GM21528 (cell line): ENCODE measurements around the gene NPR2.

Experiments used
- ATAC-seq: cut with Tn5 transposase; IDR thresholded peaks from one replicate; pipeline ENCODE4 v1.9.1; 2021; ENCODE audit warnings: mild to moderate bottlenecking, moderate library complexity; ENCODE audit not compliant: unreplicated experiment, low FRiP score

NPR2 gene

DNA sequence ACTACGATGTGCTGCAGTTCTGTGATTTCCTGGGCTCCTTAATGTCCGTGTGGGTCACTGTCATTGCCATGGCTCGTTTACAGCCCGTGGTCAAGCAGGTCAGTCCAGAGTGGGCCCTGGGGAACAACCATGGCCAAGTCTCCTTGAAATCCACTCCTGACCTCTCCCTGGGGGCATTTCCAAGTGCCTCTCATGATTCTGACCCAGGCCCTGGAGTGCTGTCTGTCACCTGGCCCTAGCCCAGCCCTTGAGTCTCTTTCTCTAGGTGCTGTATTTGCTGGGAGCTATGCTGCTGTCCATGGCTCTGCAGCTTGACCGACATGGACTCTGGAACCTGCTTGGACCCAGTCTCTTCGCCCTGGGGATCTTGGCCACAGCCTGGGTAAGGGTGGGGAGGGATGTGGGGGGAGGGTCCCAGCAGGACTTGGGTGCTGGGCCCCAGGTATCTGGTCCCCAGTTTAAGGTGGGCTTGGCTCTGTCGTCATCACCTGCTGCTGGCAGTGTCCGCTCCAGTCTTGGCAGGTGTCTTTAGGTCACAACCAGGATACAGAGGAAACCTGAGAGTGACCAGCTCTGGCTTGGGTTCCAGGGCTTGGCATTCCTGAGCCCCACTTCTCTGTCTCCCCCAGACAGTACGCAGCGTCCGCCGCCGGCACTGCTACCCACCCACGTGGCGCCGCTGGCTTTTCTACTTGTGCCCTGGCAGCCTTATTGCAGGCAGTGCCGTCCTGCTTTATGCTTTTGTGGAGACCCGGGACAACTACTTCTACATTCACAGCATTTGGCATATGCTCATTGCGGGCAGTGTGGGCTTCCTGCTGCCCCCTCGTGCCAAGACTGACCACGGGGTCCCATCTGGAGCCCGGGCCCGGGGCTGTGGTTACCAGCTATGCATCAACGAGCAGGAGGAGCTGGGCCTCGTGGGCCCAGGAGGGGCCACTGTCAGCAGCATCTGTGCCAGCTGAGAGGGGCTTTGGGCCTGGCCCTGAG is 61.8 kb downstream of the NPR2 start:
- ATAC-seq = no peak

DNA sequence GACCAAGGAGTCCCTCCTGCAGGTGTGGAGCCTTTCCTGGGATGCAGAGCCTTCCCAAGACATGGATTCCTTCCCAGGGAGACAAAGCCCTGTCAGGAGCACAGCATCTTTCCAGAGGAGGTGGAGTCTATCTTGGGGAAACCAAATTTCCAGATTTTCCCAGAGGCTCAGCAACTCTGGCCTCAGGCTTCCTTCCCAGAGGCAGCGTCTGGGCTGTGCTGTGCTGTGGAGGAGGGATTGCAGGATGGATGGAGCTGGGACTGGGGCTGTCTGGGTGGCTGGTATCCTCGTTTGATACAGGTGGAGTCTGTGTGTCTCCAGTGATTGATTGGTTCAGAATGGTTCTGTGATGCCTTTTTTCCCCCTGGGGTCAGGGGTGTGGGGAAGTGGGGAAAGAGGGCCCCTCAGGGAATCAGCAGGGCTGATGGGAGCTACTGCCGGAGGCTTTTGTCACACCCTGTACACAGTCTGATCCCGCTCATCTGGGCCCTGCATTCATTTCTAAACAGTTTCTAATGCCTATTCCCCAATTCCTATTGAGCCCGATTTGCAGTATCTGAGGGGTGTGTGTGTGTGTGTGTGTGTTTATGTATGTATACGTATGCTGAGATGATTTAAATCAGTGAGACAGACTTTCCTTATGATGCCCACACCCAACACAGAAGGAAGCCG is 62.8 kb downstream of the NPR2 start:
- ATAC-seq = no peak

DNA sequence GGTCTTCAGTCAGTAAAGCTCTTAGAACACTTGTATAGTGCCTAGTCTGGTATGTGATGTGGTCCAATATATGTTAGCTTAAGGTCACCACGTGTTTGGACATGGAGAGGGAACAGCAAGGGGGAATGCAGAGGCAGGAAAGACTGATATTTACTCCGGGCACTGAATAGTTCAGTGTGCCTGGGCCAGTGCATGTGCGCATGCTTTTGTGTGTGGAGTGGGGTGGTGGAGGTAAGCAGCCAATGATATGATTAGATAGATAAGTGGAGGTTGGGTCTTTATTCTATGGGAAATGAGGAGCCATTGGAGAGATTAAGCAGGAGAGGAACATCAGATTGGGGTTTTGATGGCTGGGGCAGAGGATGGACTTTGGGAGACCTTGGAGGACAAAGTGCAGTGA is 64.8 kb downstream of the NPR2 start:
- ATAC-seq = no peak

DNA sequence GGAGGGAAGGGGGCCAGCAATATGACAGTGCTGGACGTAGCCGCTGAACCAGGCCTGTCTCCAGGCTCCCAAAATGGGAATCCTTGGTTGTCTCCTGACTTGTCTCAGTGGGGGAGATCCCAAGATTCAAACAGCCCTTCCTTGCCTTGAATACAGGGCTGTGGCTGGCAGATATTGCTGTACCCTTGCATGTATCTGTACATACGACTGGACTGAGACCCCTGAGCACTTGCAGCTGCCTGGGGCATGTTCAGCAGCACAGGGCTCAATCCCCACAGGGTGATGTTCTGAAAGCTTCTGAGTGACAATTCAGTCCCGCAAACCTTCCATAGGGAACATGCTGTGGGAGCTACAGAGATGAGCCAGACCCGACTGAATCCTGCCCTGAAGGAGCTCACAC is 65.5 kb downstream of the NPR2 start:
- no peak for ATAC-seq

DNA sequence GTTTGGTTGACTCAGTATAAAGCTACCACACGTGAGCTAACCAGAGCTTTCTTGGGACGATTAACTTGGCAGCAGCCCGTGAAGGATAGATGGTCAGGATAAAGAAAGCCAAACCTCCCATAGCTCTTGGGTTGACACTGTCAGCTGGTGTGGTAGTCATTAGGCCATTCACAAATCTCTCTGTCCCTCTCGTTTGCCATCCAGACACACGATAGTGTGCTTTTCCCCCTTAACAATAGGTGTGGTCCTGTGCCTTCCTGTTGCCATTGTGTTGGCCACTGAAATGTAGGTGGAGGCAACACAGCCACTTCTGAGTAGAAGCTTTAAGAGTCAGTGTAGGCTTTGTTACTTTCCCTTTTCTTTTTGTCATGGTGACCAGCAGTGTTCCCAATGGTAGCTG is 67.1 kb downstream of the NPR2 start:
- ATAC-seq = no peak
